GM19043 (cell line): ENCODE data around the gene FEM1A.
"Not testable (repeated sequence)": the region's sequence is repeated elsewhere in the genome, so short reads cannot be mapped to it uniquely, and the experiment has no call there.

Source experiments
- ATAC-seq: cut with Tn5 transposase; IDR thresholded peaks from one replicate; pipeline ENCODE4 v1.9.1; 2021; ENCODE audit warnings: low read depth; ENCODE audit not compliant: unreplicated experiment

Gene FEM1A

GRCh38 chr19:4772566-4772965 lies 19.0 kb upstream of the FEM1A start:
- ATAC-seq = no peak

DNA sequence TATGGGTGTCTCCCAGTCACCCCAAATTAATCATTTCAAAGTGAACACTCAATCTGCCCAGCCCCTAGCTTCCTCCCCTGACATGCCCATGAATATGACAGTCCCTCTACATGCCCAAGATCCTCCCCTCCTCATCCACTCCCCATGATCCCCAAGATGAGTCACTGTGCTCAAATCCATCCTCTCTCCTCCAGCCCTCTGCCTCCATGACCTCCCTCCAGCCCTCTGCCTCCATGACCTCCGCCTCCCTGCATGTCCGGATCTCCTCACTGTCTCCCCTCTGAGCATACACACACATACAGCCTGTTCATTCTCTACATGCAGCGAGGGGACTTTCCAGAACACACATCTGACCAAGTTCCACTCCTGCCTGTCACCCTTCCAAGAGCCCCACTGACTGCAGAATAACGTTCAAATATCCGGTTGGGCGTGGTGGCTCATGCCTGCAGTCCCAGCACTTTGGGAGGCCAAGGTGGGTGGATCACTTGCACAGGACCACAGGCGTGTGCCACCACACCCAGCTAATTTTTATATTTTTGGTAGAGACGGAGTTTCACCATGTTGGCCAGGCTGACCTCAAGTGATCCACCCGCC lies 18.4 kb upstream of the FEM1A start:
- no peak for ATAC-seq

DNA sequence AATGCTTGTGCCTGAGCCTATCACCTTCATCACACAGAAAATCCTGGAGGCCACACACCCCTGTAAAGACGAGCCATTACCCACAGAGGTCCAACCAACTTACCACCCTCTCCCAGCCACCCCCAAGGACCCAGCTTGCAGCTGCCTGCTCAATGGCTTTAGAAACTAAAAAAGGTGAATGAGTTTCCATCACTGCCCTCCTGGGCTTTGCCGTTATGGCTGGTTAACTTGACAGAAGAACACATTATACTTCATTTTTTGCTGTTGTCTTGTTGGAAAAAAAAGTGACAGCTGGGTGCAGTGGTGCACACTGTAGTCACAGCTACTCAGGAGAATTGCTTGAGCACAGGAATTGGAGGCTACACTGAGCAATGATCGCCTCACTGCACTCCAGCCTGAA lies 17.4 kb upstream of the FEM1A start:
- no peak for ATAC-seq

DNA sequence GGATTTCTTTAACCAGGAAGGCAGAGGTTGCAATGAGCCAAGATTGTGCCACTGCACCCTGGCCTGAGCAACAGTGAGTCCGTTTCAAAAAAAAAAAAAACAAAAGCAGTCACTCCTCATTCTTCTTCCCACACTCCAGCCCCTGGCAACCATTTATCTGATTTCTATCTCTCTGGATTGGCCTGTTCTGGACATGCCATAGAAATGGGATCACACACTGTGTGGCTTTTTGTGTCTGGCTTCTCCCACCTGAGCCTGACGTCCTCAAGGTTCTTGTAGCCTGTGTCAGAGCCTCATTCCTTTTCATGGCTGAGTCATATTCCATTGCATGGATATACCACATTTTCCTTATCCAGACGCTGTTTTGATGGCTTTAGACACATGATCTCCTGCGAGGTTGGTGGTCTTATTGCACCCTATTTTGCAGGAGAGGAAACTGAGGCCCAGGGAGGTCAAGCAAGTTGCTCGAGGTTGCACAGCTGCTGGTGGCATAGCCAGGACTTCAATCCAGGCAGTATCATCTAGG lies 15.8 kb upstream of the FEM1A start:
- no peak for ATAC-seq

GRCh38 chr19:4776436-4777211 lies 14.9 kb upstream of the FEM1A start:
- ATAC-seq = no peak

GRCh38 chr19:4778124-4778523 lies 13.4 kb upstream of the FEM1A start:
- ATAC-seq = not testable (repeated sequence)

- no peak for ATAC-seq
Observed at GRCh38 chr19:4780860-4781259, 10.7 kb upstream of the FEM1A start.

DNA sequence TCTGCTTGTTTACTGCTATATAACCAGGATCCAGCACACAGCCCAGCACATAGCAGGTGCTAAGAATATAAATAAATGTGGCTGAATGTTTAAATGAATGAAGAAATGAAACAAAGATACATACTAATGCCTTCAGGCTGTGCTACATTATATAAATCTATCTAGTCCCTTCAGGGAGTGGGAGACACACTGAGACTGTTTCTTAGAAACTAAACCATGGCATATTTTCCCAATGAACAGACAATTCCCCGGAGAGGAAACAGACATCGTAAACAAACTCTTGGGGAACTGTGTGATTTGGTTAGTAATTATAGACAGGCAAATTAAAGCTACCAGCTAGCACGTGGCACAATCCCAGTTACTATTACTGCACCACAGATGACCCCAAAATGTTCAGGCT lies 9.7 kb upstream of the FEM1A start:
- ATAC-seq = no peak

GRCh38 chr19:4786412-4787016 lies 5.0 kb upstream of the FEM1A start:
- ATAC-seq = not testable (repeated sequence)

DNA sequence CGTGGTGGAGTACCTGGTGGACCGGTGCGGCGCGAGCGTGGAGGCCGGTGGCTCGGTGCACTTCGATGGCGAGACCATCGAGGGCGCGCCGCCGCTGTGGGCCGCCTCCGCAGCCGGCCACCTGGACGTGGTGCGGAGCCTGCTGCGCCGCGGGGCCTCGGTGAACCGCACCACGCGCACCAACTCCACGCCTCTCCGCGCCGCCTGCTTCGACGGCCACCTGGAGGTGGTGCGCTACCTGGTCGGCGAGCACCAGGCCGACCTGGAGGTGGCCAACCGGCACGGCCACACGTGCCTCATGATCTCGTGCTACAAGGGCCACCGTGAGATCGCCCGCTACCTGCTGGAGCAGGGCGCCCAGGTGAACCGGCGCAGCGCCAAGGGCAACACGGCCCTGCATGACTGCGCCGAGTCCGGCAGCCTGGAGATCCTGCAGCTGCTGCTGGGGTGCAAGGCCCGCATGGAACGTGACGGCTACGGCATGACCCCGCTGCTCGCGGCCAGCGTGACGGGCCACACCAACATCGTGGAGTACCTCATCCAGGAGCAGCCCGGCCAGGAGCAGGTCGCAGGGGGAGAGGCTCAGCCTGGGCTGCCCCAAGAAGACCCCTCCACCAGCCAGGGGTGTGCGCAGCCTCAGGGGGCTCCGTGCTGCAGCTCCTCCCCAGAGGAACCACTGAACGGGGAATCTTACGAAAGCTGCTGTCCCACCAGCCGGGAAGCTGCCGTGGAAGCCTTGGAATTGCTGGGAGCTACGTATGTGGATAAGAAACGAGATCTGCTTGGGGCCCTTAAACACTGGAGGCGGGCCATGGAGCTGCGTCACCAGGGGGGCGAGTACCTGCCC lies 708 bp downstream of the FEM1A start:
- ATAC-seq = not testable (repeated sequence)

DNA sequence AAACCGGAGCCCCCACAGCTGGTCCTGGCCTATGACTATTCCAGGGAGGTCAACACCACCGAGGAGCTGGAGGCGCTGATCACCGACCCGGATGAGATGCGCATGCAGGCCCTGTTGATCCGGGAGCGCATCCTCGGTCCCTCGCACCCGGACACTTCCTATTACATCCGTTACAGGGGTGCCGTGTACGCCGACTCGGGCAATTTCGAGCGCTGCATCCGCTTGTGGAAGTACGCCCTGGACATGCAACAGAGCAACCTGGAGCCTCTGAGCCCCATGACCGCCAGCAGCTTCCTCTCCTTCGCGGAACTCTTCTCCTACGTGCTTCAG lies 1.3 kb downstream of the FEM1A start:
- ATAC-seq = not testable (repeated sequence)

DNA sequence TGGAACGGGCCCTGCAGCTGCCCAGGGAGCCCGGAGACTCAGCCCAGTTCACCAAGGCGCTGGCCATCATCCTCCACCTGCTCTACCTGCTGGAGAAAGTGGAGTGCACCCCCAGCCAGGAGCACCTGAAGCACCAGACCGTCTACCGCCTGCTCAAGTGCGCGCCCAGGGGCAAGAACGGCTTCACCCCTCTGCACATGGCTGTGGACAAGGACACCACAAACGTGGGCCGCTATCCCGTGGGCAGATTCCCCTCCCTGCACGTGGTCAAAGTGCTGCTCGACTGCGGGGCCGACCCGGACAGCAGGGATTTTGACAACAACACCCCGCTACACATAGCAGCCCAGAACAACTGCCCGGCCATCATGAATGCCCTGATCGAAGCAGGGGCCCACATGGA lies 1.7 kb downstream of the FEM1A start:
- not testable (repeated sequence) for ATAC-seq

- ATAC-seq = no peak
Observed at GRCh38 chr19:4794971-4795370, 3.4 kb downstream of the FEM1A start.

- no peak for ATAC-seq
Observed at GRCh38 chr19:4795400-4795799, 3.9 kb downstream of the FEM1A start.

DNA sequence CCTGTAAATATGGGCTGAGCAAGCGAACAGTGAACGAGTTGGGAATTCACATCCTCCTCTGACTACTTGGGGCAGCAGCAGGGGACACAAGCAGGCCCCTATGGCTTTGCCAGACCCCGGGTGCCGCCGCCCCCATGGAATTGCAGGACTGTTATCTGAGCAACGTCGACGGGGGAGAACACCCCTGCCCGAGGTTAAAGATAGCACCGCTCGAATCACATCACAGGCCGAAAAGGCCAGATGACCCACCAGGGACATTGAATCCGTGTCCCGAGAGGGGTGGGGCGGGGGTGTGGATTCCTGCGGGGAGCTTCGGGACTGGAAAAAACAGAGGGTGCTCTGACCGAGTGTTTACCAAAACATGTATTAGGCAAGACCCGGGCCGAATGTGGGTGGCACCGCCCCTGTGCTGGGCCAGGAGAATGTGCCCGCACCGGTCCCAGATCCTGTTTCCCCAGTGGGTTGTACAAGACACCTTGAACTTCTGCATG lies 9.1 kb downstream of the FEM1A start:
- ATAC-seq = no peak

DNA sequence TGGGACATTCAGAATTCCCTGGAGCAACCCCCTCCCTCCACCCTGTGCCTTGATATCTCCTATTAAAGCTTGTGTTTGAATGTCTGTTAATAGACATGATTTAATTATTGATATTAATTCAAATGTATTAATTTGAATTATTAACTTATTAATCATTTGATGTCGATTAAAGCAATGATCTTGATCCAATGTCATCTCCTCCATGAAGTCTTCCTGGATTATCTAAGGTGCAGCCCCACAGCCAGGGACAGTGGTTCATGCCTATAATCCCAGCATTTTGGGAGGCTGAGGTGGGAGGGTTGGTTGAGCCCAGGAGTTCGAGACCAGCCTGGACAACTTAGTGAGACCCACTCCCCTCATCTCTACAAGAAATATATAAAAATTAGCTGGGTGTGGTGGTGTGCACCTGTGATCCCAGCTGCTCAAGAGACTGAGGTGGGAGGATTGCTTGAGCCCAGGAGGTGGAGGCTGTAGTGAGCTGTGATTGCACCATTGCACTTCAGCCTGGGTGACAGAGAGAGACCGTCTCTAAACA lies 9.6 kb downstream of the FEM1A start:
- ATAC-seq = no peak

DNA sequence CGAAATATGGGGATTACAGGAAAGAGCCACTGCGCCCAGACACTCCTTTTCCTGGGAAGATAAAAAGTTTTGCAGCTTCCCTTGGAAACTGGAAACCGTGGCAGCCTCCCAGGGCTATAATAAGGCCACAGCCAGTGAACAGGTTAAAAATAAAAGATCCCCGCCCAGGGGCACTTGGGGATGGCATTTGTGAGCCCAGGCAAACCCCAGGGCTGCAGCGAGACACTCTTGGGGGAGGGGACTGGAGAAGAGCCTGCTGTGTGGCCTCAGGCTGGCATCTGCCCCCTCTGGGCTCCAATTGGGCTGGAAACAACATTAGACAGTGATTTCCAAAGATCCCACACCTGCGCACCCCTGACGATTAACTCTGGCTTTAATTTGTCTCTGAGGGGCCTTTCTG lies 11.2 kb downstream of the FEM1A start:
- no peak for ATAC-seq

- no peak for ATAC-seq
Observed at GRCh38 chr19:4803736-4804695, 12.5 kb downstream of the FEM1A start.

DNA sequence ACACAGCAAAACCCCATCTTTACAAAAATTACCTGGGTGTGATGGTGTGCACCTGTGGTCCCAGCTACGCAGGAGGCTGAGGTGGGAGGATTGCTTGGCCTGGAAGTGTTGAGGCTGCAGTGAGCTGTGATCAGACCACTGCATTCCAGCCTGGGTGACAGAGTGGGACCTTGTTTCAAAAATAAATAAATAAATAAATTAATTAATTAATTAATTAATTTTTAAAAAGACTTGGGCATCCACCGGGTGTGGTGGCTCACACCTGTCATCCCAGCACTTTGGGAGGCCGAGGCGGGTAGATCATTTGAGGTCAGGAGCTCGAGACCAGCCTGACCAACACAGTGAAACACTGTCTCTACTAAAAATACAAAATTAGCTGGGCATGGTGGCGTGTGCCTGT lies 13.6 kb downstream of the FEM1A start:
- ATAC-seq = not testable (repeated sequence)
